Measurements from ENCODE around the gene SUN1. TPM values are rescaled to one million over a fixed set of nuclear protein-coding genes. Genes with fewer than 3 reads are reported as not detected.
A peak's percentile ranks its signal among the peaks of the same experiment; 100 is the strongest.

SUN1 gene
- total and polyA plus RNA-seq, 2 of the 8 experiments (the other 6 are each of a cell fraction or from before 2014, with no cell fraction given), result 108 to 158 TPM

GRCh38 chr7:892648-893593 lies 60.6 kb downstream of the SUN1 start:
- no peak overlapping the region for H2BK15ac ChIP-seq (ENCODE audit: low read length)
- H3K79me1 ChIP-seq (ENCODE audit: low read depth, low read length), result peaks cover 22% of the 10 kb centered on the region
- ChIA-PET CTCF (ENCODE audit: partially characterized antibody) (interaction anchor here (0.8 to 1.4 kb wide), 3 partner anchors 7 to 102 kb away, joined by 3 to 4 read pairs (median 4); no protein-coding TSS in a partner anchor), POLR2A (ENCODE audit: partially characterized antibody) (interaction anchor here (1.0 to 1.5 kb wide), 3 partner anchors 9 to 10 kb away, joined by 3 to 5 read pairs (median 4); no protein-coding TSS in a partner anchor)
- H2BK120ac ChIP-seq (replicated peaks; ENCODE audit: low read depth, low read length), result no peak overlapping the region
- H3K56ac ChIP-seq (replicated peaks; ENCODE audit: insufficient read length, low read depth, low read length), result no peak overlapping the region
- 92 to 100% methylated on average over 1 to 33 of the region's 48 CpGs for WGBS, 2 experiments (ENCODE audit: extremely low coverage in 1 of 2, insufficient coverage in 1 of 2, insufficient read length in 1 of 2, insufficient replicate concordance in 2 of 2, low coverage in 1 of 2, low lambda C conversion rate in 2 of 2, missing lambda C conversion rate in 1 of 2)
- DNase-seq (ENCODE audit: low read depth in 1 of 2, low spot score in 2 of 2) (no peak), FAIRE-seq (no peak)
- TF ChIP-seq TBP (IDR thresholded peaks at IDR 0.05; ENCODE audit: low read depth, low read length), result no peak
- TF ChIP-seq SP2 (IDR thresholded peaks at IDR 0.05; ENCODE audit: low read length), result no peak
- no peak for TF ChIP-seq SIX5 (IDR thresholded peaks at IDR 0.05; ENCODE audit: low read depth, low read length)
- no peak for TF ChIP-seq GABPA (IDR thresholded peaks at IDR 0.05; ENCODE audit: borderline replicate concordance, insufficient read depth, low read length)
- no peak for TF ChIP-seq HDAC6 (IDR thresholded peaks at IDR 0.05; ENCODE audit: low read depth, low read length)
- H3K23me2 ChIP-seq (ENCODE audit: low read depth, low read length), result peaks cover 2% of the 10 kb centered on the region; the same call in 1 of the 2 replicates
- H3K4me2 ChIP-seq (ENCODE audit: insufficient read depth in 1 of 2, low read depth in 2 of 2, low read length in 2 of 2), result no peak overlapping the region
- no peak overlapping the region for H3K14ac ChIP-seq (ENCODE audit: insufficient read length)
- no peak overlapping the region for H3K18ac ChIP-seq (ENCODE audit: extremely low read depth, low read length)
- H3K27ac ChIP-seq (ENCODE audit: low read depth, low read length), result no peak overlapping the region
- peaks cover 0 to 18% of the 10 kb centered on the region in 2 experiments; a peak in 2 of 4 replicates for H3K79me2 ChIP-seq (ENCODE audit: control insufficient read depth in 1 of 2, insufficient read depth in 2 of 2, low read length in 2 of 2)
- H3K9me3 ChIP-seq (ENCODE audit: insufficient read depth in 2 of 2, low read depth in 1 of 2, low read length in 1 of 2), result no peaks in the 10 kb centered on the region
- peak overlapping the region; percentile 35; the same call in 1 of the 2 replicates for H2BK5ac ChIP-seq (ENCODE audit: low read depth, low read length)
- H3K4ac ChIP-seq (replicated peaks; ENCODE audit: insufficient read length, low read depth, low read length), result no peak overlapping the region
- H2AFZ ChIP-seq (ENCODE audit: low read length), result no peak overlapping the region
- peaks cover 24 to 69% (median 52%) of the 10 kb centered on the region in 4 experiments for H3K36me3 ChIP-seq (ENCODE audit: control insufficient read depth in 2 of 4, insufficient read depth in 4 of 4, low read length in 3 of 4)
- no peak overlapping the region for H4K5ac ChIP-seq (ENCODE audit: insufficient read length, low read depth, low read length)
- H4K8ac ChIP-seq (ENCODE audit: extremely low read depth, insufficient read depth, low read length), result no peak overlapping the region
- H3K4me1 ChIP-seq (replicated peaks in 1 of 4; ENCODE audit: control insufficient read depth in 3 of 4, insufficient read depth in 4 of 4, low read length in 3 of 4), result peaks cover 0 to 12% (median 1%) of the 10 kb centered on the region in 4 experiments; a peak in 2 of 7 replicates
- H2BK12ac ChIP-seq (ENCODE audit: low read depth, low read length), result no peak overlapping the region
- H2AK5ac ChIP-seq (ENCODE audit: low read depth, low read length), result no peak overlapping the region
- H2BK20ac ChIP-seq (ENCODE audit: low read length), result no peak overlapping the region
- H3K4me3 ChIP-seq (ENCODE audit: extremely low read depth in 1 of 4, insufficient read depth in 2 of 4, low read depth in 3 of 4, low read length in 4 of 4), result no peak overlapping the region
- H4K20me1 ChIP-seq (replicated peaks in 1 of 2; ENCODE audit: control insufficient read depth in 1 of 2, insufficient read depth in 2 of 2, low read length in 2 of 2), result peaks cover 19 to 33% of the 10 kb centered on the region in 2 experiments
- H3K23ac ChIP-seq (ENCODE audit: insufficient read length), result no peak overlapping the region
- no peaks in the 10 kb centered on the region for H3K27me3 ChIP-seq (replicated peaks in 1 of 4; ENCODE audit: control insufficient read depth in 3 of 4, extremely low read depth in 1 of 4, insufficient read depth in 3 of 4, low read length in 3 of 4)
- no peak overlapping the region for H3K9ac ChIP-seq (replicated peaks in 1 of 4; ENCODE audit: extremely low read depth in 1 of 4, low read depth in 3 of 4, low read length in 3 of 4)
- H4K91ac ChIP-seq (replicated peaks; ENCODE audit: insufficient read length, low read length), result no peak overlapping the region
